GM12878 (cell line): ENCODE measurements around the gene SOCS4. TPM values are rescaled to one million over a fixed set of nuclear protein-coding genes. Genes with fewer than 3 reads are reported as not detected.

ENCODE experiments used
- ATAC-seq: fragments of 200-7000 bp; cut with Tn5 transposase; 3 replicates; pipeline ENCODE4 v1.9.1; 2020; ENCODE audit warnings: mild to moderate bottlenecking, moderate library complexity
- BruUV-seq: library from RNA; stranded (reverse); fragments of 400-500 nt; replicated peaks from 2 replicates; lab custom pipeline; 2021; lab: Mats Ljungman, UMichigan
- CTCF ChIA-PET: fragments of 300-600 bp; sonication (Branson Sonifier 250); formaldehyde crosslinking; extraction: SDS; loops from one replicate; lab custom pipeline; 2021; ENCODE audit warnings: inconsistent platforms; lab: Yijun Ruan, JAX
- POLR2A ChIA-PET: fragments of 350-600 bp; formaldehyde crosslinking; extraction: SDS; loops from one replicate; lab custom pipeline; 2021; ENCODE audit warnings: inconsistent platforms; lab: Charles Lee
- RAD21 ChIA-PET: fragments of 300-600 bp; sonication (Branson Sonifier 250); formaldehyde crosslinking; loops from one replicate; lab custom pipeline; 2023; ENCODE audit warnings: antibody characterized with exemption; ENCODE audit not compliant: unreplicated experiment; lab: Charles Lee
- SMC1A ChIA-PET: fragments of 300-600 bp; sonication (Branson Sonifier 250); formaldehyde crosslinking; loops from one replicate; lab custom pipeline; 2023; ENCODE audit not compliant: unreplicated experiment, uncharacterized antibody; lab: Charles Lee
- DNase-seq: peaks from one replicate; pipeline ENCODE4 v3.0.0-alpha.2; 2011; ENCODE audit warnings: low read depth, low spot score
- FAIRE-seq: peaks from 3 replicates; lab custom pipeline; 2011; peaks lifted over from hg19 to GRCh38; lab: Jason Lieb, UNC
- H2AFZ ChIP-seq: 2 replicates; pipeline ENCODE4 v1.6.0; 2011; ENCODE audit warnings: low read depth, low read length, control low read depth; ENCODE audit not compliant: control insufficient read depth
- H3K27ac ChIP-seq: 2 replicates; pipeline ENCODE4 v1.5.1; 2011; ENCODE audit warnings: control low read depth; ENCODE audit not compliant: control insufficient read depth, insufficient read depth
- H3K27me3 ChIP-seq, 2 experiments: replicated peaks in 1 of 2; 2 replicates each; pipeline versions ENCODE4 v1.6.0 to v1.6.1; 2011; ENCODE audit warnings: low read length in 1 of 2; ENCODE audit not compliant: control insufficient read depth in 2 of 2, insufficient read depth in 2 of 2
- H3K36me3 ChIP-seq, 2 experiments: 2 replicates each; pipeline ENCODE4 v1.5.1; 2011; ENCODE audit warnings: low read length in 1 of 2; ENCODE audit not compliant: control insufficient read depth in 2 of 2, insufficient read depth in 2 of 2
- H3K4me1 ChIP-seq: 2 replicates; pipeline ENCODE4 v1.6.1; 2011; ENCODE audit warnings: mild to moderate bottlenecking, low read length, moderate library complexity, mixed read lengths; ENCODE audit not compliant: control insufficient read depth, insufficient read depth
- H3K4me2 ChIP-seq: 2 replicates; pipeline ENCODE4 v1.6.0; 2011; ENCODE audit warnings: control low read depth; ENCODE audit not compliant: control insufficient read depth, insufficient read depth
- H3K4me3 ChIP-seq: fragments of 200-600 bp; sonication (generic); 2 replicates; pipeline ENCODE4 v1.5.1; 2016
- H3K79me2 ChIP-seq: 2 replicates; pipeline ENCODE4 v1.6.0; 2011; ENCODE audit warnings: low read length; ENCODE audit not compliant: control insufficient read depth, insufficient read depth
- H3K9ac ChIP-seq: 2 replicates; pipeline ENCODE4 v1.8.0; 2011; ENCODE audit warnings: low read length, control low read depth, mixed read lengths; ENCODE audit not compliant: control insufficient read depth, insufficient read depth
- H3K9me3 ChIP-seq: replicated peaks from 3 replicates; pipeline ENCODE4 v1.5.1; 2011; ENCODE audit warnings: mild to moderate bottlenecking, low read length; ENCODE audit not compliant: control insufficient read depth, insufficient read depth
- H4K20me1 ChIP-seq: 2 replicates; pipeline ENCODE4 v1.6.0; 2011; ENCODE audit not compliant: control insufficient read depth, insufficient read depth
- EED ChIP-seq: sonication (generic); IDR thresholded peaks from 2 replicates; pipeline ENCODE4 v1.6.1; 2016; ENCODE audit warnings: antibody characterized with exemption, low read depth
- SIX5 ChIP-seq: IDR thresholded peaks from 2 replicates; pipeline ENCODE4 v1.6.1; 2011; ENCODE audit warnings: mild to moderate bottlenecking, low read depth, low read length, moderate library complexity; ENCODE audit not compliant: severe bottlenecking
- WRNIP1 ChIP-seq: IDR thresholded peaks from 2 replicates; pipeline ENCODE4 v1.6.1; 2011; ENCODE audit warnings: low read depth, low read length, improper control_type of control experiment, borderline replicate concordance
- WGBS: methylation state at CpG from one replicate; pipeline ENCODE4 v1.1.6; 2016; ENCODE audit warnings: low lambda C conversion rate; ENCODE audit not compliant: insufficient replicate concordance, insufficient coverage; ENCODE audit errors: missing lambda C conversion rate; 5-methylcytosine and 5-hydroxymethylcytosine counted together
- in situ Hi-C: fragments of 300-500 bp; cut with MboI; formaldehyde crosslinking; loops from 9 replicates; pipeline ENCODE4 v1.14.3; 2018; ENCODE audit warnings: mixed read lengths
- intact Hi-C: fragments of 100-400 bp; cut with micrococcal nuclease; formaldehyde crosslinking; loops from one replicate; pipeline ENCODE4 v1.14.2; 2022; ENCODE audit not compliant: unreplicated experiment
- polyA plus RNA-seq, 11 experiments: library from polyadenylated mRNA; depleted of rRNA in 4 of 11; unstranded in 6 of 11; stranded (reverse) in 5 of 11; fragments of >200 nt; fragmentation: Nextera tagmentation in 4 of 11; fragmentation: Illumina TruSeq in 1 of 11; extraction: Ambion mirVana in 4 of 11; extraction: Trizol in 1 of 11; gene quantifications; 1 replicate in 1 of 11; 2 replicates in 10 of 11; pipeline versions ENCODE4 v1.2.1 to v1.2.3, GENCODE V29; 2011 to 2016; ENCODE audit warnings: inconsistent platforms in 2 of 11, missing spikeins in 2 of 11, low read depth in 1 of 11
- total RNA-seq, 4 experiments: library from RNA; depleted of rRNA in 3 of 4; stranded (reverse); fragments of >200 nt in 3 of 4; fragmentation: Illumina TruSeq in 1 of 4; extraction: Trizol in 1 of 4; gene quantifications; 2 replicates each; pipeline versions ENCODE4 v1.2.1 to v1.2.3, GENCODE V29; 2013 to 2021
- TF ChIP-seq, protein P1 (sequence below): IDR thresholded peaks from 2 replicates; pipeline ENCODE4 v1.6.1; 2012; ENCODE audit warnings: low read depth, low read length, improper control_type of control experiment

The SOCS4 gene
- total and polyA plus RNA-seq, 10 of the 15 experiments (the other 5 are each of a cell fraction or from before 2014, with no cell fraction given) = 5.7 to 31.5 (median 20.8) TPM

DNA sequence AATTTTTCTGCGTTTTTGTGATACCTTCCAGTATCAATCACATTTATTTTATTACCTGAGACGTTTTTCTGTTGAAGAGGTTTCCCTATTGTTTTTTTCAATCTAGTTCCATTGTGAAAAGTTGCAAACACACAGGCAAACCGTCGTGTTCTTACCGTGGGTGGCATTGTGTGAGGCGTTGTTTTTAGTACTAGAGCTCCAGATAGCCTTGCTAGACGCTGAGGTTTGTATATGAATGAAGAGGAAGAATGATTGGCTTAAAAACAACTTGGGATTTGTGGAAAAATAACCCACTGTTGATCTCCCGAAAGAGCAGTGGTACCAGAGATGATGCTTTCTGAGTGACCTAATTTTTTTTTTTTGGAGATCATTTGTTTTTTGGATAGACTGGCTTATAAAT, 1.0 kb downstream of the SOCS4 start:
- in situ Hi-C loops = no loop called here
- ChIA-PET SMC1A (interaction anchor here (0.8 to 3.8 kb wide), 10 partner anchors 18 to 209 kb away, joined by 3 to 42 read pairs (median 4); partner anchors contain the start of genes GCH1 and MAPK1IP1L), POLR2A (interaction anchor here (0.7 to 2.8 kb wide), 6 partner anchors 15 to 163 kb away, joined by 3 to 12 read pairs (median 4); partner anchors contain the start of genes DLGAP5 and MAPK1IP1L), CTCF (interaction anchor here (0.7 to 7.3 kb wide), 4 partner anchors 18 to 114 kb away, joined by 4 to 44 read pairs (median 8); partner anchors contain the start of gene MAPK1IP1L), RAD21 (interaction anchor here (1.2 to 6.1 kb wide), 6 partner anchors 16 to 163 kb away, joined by 4 to 68 read pairs (median 5); partner anchors contain the start of genes DLGAP5 and MAPK1IP1L)
- Histone ChIP-seq H2AFZ (peak overlapping the region; percentile 59; the same call in 1 of the 2 replicates), H3K36me3 (peaks cover 0 to 9% of the 10 kb centered on the region in 2 experiments; a peak in 1 of 4 replicates), H3K4me3 (peak overlapping the region; percentile 78), H3K4me2 (peak overlapping the region; percentile 70), H4K20me1 (no peaks in the 10 kb centered on the region), H3K79me2 (peaks cover 83% of the 10 kb centered on the region), H3K27me3 (no peaks in the 10 kb centered on the region), H3K4me1 (no peaks in the 10 kb centered on the region), H3K9me3 (no peaks in the 10 kb centered on the region), H3K9ac (peak overlapping the region; percentile 84), H3K27ac (peak overlapping the region; percentile 91)
- ATAC-seq = peak; percentile 13; the same call in 1 of the 3 replicates
- intact Hi-C loops = loop anchor here (5.0 kb wide), 1 partner anchor 126 kb away; the partner anchor contains the start of gene GCH1
- TF ChIP-seq WRNIP1 (no peak), SIX5 (no peak), EED (no peak)
- TF ChIP-seq, protein P1, sequence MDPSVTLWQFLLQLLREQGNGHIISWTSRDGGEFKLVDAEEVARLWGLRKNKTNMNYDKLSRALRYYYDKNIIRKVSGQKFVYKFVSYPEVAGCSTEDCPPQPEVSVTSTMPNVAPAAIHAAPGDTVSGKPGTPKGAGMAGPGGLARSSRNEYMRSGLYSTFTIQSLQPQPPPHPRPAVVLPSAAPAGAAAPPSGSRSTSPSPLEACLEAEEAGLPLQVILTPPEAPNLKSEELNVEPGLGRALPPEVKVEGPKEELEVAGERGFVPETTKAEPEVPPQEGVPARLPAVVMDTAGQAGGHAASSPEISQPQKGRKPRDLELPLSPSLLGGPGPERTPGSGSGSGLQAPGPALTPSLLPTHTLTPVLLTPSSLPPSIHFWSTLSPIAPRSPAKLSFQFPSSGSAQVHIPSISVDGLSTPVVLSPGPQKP = no peak
- 2% methylated on average over 8 of the region's 8 CpGs for WGBS
- BruUV-seq = no TSS peak
- FAIRE-seq = no peak
- no peak for DNase-seq
